Measurements from ENCODE around the gene ZRANB3.

Gene ZRANB3

GRCh38 chr2:135218426-135218825, 312.6 kb downstream of the ZRANB3 start:
- no peak overlapping the region for H3K27ac ChIP-seq (ENCODE audit: low read depth, low read length, severe bottlenecking)
- H3K4me1 ChIP-seq (ENCODE audit: control insufficient read depth, insufficient read depth, low read length, poor library complexity, severe bottlenecking): no peaks in the 10 kb centered on the region
- 88 to 100% methylated on average over 1 to 2 of the region's 2 CpGs for WGBS, 2 experiments (ENCODE audit: insufficient coverage in 2 of 2)
- H3K36me3 ChIP-seq (ENCODE audit: control insufficient read depth, insufficient read depth, low read length): no peaks in the 10 kb centered on the region
- no peaks in the 10 kb centered on the region for H3K9me3 ChIP-seq (ENCODE audit: control insufficient read depth, low read length)
- no peak overlapping the region for H3K4me3 ChIP-seq (ENCODE audit: extremely low read depth, insufficient read depth, low read length, poor library complexity, severe bottlenecking)

- no peak overlapping the region for H3K4me3 ChIP-seq (ENCODE audit: extremely low read depth, insufficient read depth, low read length, poor library complexity, severe bottlenecking)
- no peaks in the 10 kb centered on the region for H3K9me3 ChIP-seq (ENCODE audit: control insufficient read depth, low read length)
- WGBS, 2 experiments (ENCODE audit: insufficient coverage in 2 of 2): 81 to 94% methylated on average over 2 of the region's 2 CpGs
- H3K36me3 ChIP-seq (ENCODE audit: control insufficient read depth, insufficient read depth, low read length): no peaks in the 10 kb centered on the region
- H3K27ac ChIP-seq (ENCODE audit: low read depth, low read length, severe bottlenecking): no peak overlapping the region
- H3K4me1 ChIP-seq (ENCODE audit: control insufficient read depth, insufficient read depth, low read length, poor library complexity, severe bottlenecking): no peaks in the 10 kb centered on the region
These were observed 318.3 kb downstream of the ZRANB3 start for GRCh38 chr2:135212757-135213156.

GRCh38 chr2:135208016-135208415, 323.0 kb downstream of the ZRANB3 start:
- no peak overlapping the region for H3K27ac ChIP-seq (ENCODE audit: low read depth, low read length, severe bottlenecking)
- H3K4me1 ChIP-seq (ENCODE audit: control insufficient read depth, insufficient read depth, low read length, poor library complexity, severe bottlenecking): no peaks in the 10 kb centered on the region
- H3K4me3 ChIP-seq (ENCODE audit: extremely low read depth, insufficient read depth, low read length, poor library complexity, severe bottlenecking): no peak overlapping the region
- no peaks in the 10 kb centered on the region for H3K9me3 ChIP-seq (ENCODE audit: control insufficient read depth, low read length)
- H3K36me3 ChIP-seq (ENCODE audit: control insufficient read depth, insufficient read depth, low read length): no peaks in the 10 kb centered on the region
- WGBS, 2 experiments (ENCODE audit: insufficient coverage in 2 of 2): 83 to 90% methylated on average over 1 to 2 of the region's 2 CpGs

- Histone ChIP-seq H3K4me1 (ENCODE audit: control insufficient read depth, insufficient read depth, low read length, poor library complexity, severe bottlenecking) (no peaks in the 10 kb centered on the region), H3K4me3 (ENCODE audit: extremely low read depth, insufficient read depth, low read length, poor library complexity, severe bottlenecking) (no peak overlapping the region), H3K27ac (ENCODE audit: low read depth, low read length, severe bottlenecking) (no peak overlapping the region), H3K9me3 (ENCODE audit: control insufficient read depth, low read length) (no peaks in the 10 kb centered on the region), H3K36me3 (ENCODE audit: control insufficient read depth, insufficient read depth, low read length) (no peaks in the 10 kb centered on the region)
- WGBS, 2 experiments (ENCODE audit: insufficient coverage in 2 of 2): 82 to 94% methylated on average over 2 to 3 of the region's 3 CpGs
These were observed 327.1 kb downstream of the ZRANB3 start for GRCh38 chr2:135203944-135204343.

GRCh38 chr2:135202751-135203150, 328.3 kb downstream of the ZRANB3 start:
- no peaks in the 10 kb centered on the region for H3K9me3 ChIP-seq (ENCODE audit: control insufficient read depth, low read length)
- no peaks in the 10 kb centered on the region for H3K4me1 ChIP-seq (ENCODE audit: control insufficient read depth, insufficient read depth, low read length, poor library complexity, severe bottlenecking)
- H3K27ac ChIP-seq (ENCODE audit: low read depth, low read length, severe bottlenecking): no peak overlapping the region
- no peaks in the 10 kb centered on the region for H3K36me3 ChIP-seq (ENCODE audit: control insufficient read depth, insufficient read depth, low read length)
- no peak overlapping the region for H3K4me3 ChIP-seq (ENCODE audit: extremely low read depth, insufficient read depth, low read length, poor library complexity, severe bottlenecking)

- Histone ChIP-seq H3K27ac (ENCODE audit: low read depth, low read length, severe bottlenecking) (no peak overlapping the region), H3K4me3 (ENCODE audit: extremely low read depth, insufficient read depth, low read length, poor library complexity, severe bottlenecking) (no peak overlapping the region), H3K36me3 (ENCODE audit: control insufficient read depth, insufficient read depth, low read length) (no peaks in the 10 kb centered on the region), H3K9me3 (ENCODE audit: control insufficient read depth, low read length) (peaks cover 5% of the 10 kb centered on the region), H3K4me1 (ENCODE audit: control insufficient read depth, insufficient read depth, low read length, poor library complexity, severe bottlenecking) (no peaks in the 10 kb centered on the region)
- 80% methylated on average over 1 of the region's 3 CpGs; no CpG with 5 or more reads in 1 of the 2 experiments for WGBS, 2 experiments (ENCODE audit: insufficient coverage in 2 of 2)
These were observed 332.5 kb downstream of the ZRANB3 start for GRCh38 chr2:135198481-135198880.

GRCh38 chr2:135190799-135191198, 340.2 kb downstream of the ZRANB3 start:
- Histone ChIP-seq H3K4me3 (ENCODE audit: extremely low read depth, insufficient read depth, low read length, poor library complexity, severe bottlenecking) (no peak overlapping the region), H3K27ac (ENCODE audit: low read depth, low read length, severe bottlenecking) (no peak overlapping the region), H3K9me3 (ENCODE audit: control insufficient read depth, low read length) (peaks cover 5% of the 10 kb centered on the region), H3K36me3 (ENCODE audit: control insufficient read depth, insufficient read depth, low read length) (no peaks in the 10 kb centered on the region), H3K4me1 (ENCODE audit: control insufficient read depth, insufficient read depth, low read length, poor library complexity, severe bottlenecking) (no peaks in the 10 kb centered on the region)

- H3K9me3 ChIP-seq (ENCODE audit: control insufficient read depth, low read length): peaks cover 2% of the 10 kb centered on the region
- H3K36me3 ChIP-seq (ENCODE audit: control insufficient read depth, insufficient read depth, low read length): no peaks in the 10 kb centered on the region
- WGBS, 2 experiments (ENCODE audit: insufficient coverage in 2 of 2): 100% methylated on average over 1 of the region's 1 CpG
- H3K4me1 ChIP-seq (ENCODE audit: control insufficient read depth, insufficient read depth, low read length, poor library complexity, severe bottlenecking): no peaks in the 10 kb centered on the region
- H3K27ac ChIP-seq (ENCODE audit: low read depth, low read length, severe bottlenecking): no peak overlapping the region
- no peak overlapping the region for H3K4me3 ChIP-seq (ENCODE audit: extremely low read depth, insufficient read depth, low read length, poor library complexity, severe bottlenecking)
These were observed 341.9 kb downstream of the ZRANB3 start for GRCh38 chr2:135189148-135189547.

GRCh38 chr2:135187270-135187669, 343.7 kb downstream of the ZRANB3 start:
- 100% methylated on average over 1 of the region's 3 CpGs for WGBS, 2 experiments (ENCODE audit: insufficient coverage in 2 of 2)
- Histone ChIP-seq H3K27ac (ENCODE audit: low read depth, low read length, severe bottlenecking) (no peak overlapping the region), H3K4me3 (ENCODE audit: extremely low read depth, insufficient read depth, low read length, poor library complexity, severe bottlenecking) (no peak overlapping the region), H3K9me3 (ENCODE audit: control insufficient read depth, low read length) (no peaks in the 10 kb centered on the region), H3K4me1 (ENCODE audit: control insufficient read depth, insufficient read depth, low read length, poor library complexity, severe bottlenecking) (no peaks in the 10 kb centered on the region), H3K36me3 (ENCODE audit: control insufficient read depth, insufficient read depth, low read length) (no peaks in the 10 kb centered on the region)

- no peaks in the 10 kb centered on the region for H3K36me3 ChIP-seq (ENCODE audit: control insufficient read depth, insufficient read depth, low read length)
- no peaks in the 10 kb centered on the region for H3K9me3 ChIP-seq (ENCODE audit: control insufficient read depth, low read length)
- H3K4me3 ChIP-seq (ENCODE audit: extremely low read depth, insufficient read depth, low read length, poor library complexity, severe bottlenecking): no peak overlapping the region
- WGBS, 2 experiments (ENCODE audit: insufficient coverage in 2 of 2): 92 to 96% methylated on average over 2 to 3 of the region's 5 CpGs
- H3K4me1 ChIP-seq (ENCODE audit: control insufficient read depth, insufficient read depth, low read length, poor library complexity, severe bottlenecking): no peaks in the 10 kb centered on the region
- H3K27ac ChIP-seq (ENCODE audit: low read depth, low read length, severe bottlenecking): no peak overlapping the region
These were observed 345.0 kb downstream of the ZRANB3 start for GRCh38 chr2:135186054-135186453.

GRCh38 chr2:135183822-135184221, 347.2 kb downstream of the ZRANB3 start:
- Histone ChIP-seq H3K27ac (ENCODE audit: low read depth, low read length, severe bottlenecking) (no peak overlapping the region), H3K9me3 (ENCODE audit: control insufficient read depth, low read length) (no peaks in the 10 kb centered on the region), H3K4me3 (ENCODE audit: extremely low read depth, insufficient read depth, low read length, poor library complexity, severe bottlenecking) (no peak overlapping the region), H3K4me1 (ENCODE audit: control insufficient read depth, insufficient read depth, low read length, poor library complexity, severe bottlenecking) (no peaks in the 10 kb centered on the region), H3K36me3 (ENCODE audit: control insufficient read depth, insufficient read depth, low read length) (no peaks in the 10 kb centered on the region)
- WGBS, 2 experiments (ENCODE audit: insufficient coverage in 2 of 2): no CpG with 5 or more reads among the region's 1 CpG

- Histone ChIP-seq H3K36me3 (ENCODE audit: control insufficient read depth, insufficient read depth, low read length) (peaks cover under 1% of the 10 kb centered on the region), H3K4me3 (ENCODE audit: extremely low read depth, insufficient read depth, low read length, poor library complexity, severe bottlenecking) (no peak overlapping the region), H3K4me1 (ENCODE audit: control insufficient read depth, insufficient read depth, low read length, poor library complexity, severe bottlenecking) (no peaks in the 10 kb centered on the region), H3K27ac (ENCODE audit: low read depth, low read length, severe bottlenecking) (no peak overlapping the region), H3K9me3 (ENCODE audit: control insufficient read depth, low read length) (no peaks in the 10 kb centered on the region)
- 94 to 100% methylated on average over 1 to 2 of the region's 3 CpGs for WGBS, 2 experiments (ENCODE audit: insufficient coverage in 2 of 2)
These were observed 348.4 kb downstream of the ZRANB3 start for GRCh38 chr2:135182601-135183000.

All from mesodermal cell (in vitro differentiated cells).